Astrocyte (in vitro differentiated cells and primary cell): ENCODE data around the gene CHD3.

Source experiments
- EZH2 ChIP-seq: IDR thresholded peaks from 2 replicates; pipeline ENCODE4 v1.6.1; 2012; ENCODE audit warnings: mild to moderate bottlenecking, low read length, inconsistent platforms; ENCODE audit not compliant: insufficient read depth
- TF ChIP-seq, protein P1 (sequence below): IDR thresholded peaks from 2 replicates; pipeline ENCODE4 v1.5.1; 2011; ENCODE audit warnings: low read depth, mild to moderate bottlenecking, inconsistent platforms, low read length, moderate library complexity; ENCODE audit not compliant: insufficient read depth

DNA sequence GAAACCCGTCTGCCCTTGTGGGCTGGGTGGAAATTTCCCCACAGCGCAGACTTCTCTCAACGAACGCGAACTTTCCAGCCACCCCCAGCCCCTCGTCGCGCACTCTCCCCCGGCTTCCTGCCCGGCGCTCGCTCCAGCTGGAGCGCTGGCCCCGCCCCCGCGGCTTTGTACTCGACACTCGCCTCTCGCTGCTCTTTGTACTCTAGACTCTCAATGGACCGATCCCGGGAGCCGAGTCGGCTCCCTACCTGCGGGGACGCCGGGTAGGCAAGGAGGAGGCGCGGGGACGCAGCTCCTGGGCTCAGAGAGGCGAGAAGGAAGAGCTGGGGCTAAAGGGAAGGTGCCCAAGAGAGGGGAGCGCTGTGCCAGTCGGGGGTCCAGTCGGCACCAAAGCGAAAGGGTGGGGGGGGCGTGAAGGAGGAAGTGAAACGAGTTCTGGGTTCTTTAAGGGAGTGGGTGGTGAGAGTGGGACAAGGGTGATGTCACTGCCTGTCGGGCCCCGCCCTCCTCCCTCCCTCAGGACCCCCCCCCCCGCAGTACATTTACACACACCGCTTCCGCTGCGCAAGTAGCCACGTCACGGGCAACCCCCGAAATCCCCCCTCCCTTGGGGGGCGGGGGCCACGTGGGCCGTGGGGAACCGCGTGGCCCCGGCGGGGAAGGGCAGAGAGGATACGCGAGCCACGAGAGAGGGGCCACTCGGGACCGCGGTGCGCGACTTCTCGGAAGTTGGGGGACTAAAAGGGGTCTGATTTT is 44.9 kb upstream of the CHD3 start:
- TF ChIP-seq, protein P1, sequence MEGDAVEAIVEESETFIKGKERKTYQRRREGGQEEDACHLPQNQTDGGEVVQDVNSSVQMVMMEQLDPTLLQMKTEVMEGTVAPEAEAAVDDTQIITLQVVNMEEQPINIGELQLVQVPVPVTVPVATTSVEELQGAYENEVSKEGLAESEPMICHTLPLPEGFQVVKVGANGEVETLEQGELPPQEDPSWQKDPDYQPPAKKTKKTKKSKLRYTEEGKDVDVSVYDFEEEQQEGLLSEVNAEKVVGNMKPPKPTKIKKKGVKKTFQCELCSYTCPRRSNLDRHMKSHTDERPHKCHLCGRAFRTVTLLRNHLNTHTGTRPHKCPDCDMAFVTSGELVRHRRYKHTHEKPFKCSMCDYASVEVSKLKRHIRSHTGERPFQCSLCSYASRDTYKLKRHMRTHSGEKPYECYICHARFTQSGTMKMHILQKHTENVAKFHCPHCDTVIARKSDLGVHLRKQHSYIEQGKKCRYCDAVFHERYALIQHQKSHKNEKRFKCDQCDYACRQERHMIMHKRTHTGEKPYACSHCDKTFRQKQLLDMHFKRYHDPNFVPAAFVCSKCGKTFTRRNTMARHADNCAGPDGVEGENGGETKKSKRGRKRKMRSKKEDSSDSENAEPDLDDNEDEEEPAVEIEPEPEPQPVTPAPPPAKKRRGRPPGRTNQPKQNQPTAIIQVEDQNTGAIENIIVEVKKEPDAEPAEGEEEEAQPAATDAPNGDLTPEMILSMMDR: no peak
- TF ChIP-seq EZH2: no peak
